Stomach smooth muscle (tissue), 2 donors: ENCODE results near the gene EEA1.

Source experiments
- H3K27ac ChIP-seq: one replicate; pipeline ENCODE4 v1.7.0; 2013; ENCODE audit warnings: mild to moderate bottlenecking, low read length, inconsistent platforms
- H3K27me3 ChIP-seq, 2 donors: one replicate each; pipeline ENCODE4 v1.7.0; 2013; ENCODE audit warnings: low read length in 2 of 2; ENCODE audit not compliant: insufficient read depth in 2 of 2, control insufficient read depth in 1 of 2
- H3K36me3 ChIP-seq, 2 donors: one replicate each; pipeline ENCODE4 v1.7.0; 2013; ENCODE audit warnings: low read length in 2 of 2; ENCODE audit not compliant: control insufficient read depth in 2 of 2, insufficient read depth in 2 of 2
- H3K4me1 ChIP-seq: one replicate; pipeline ENCODE4 v1.7.0; 2013; ENCODE audit warnings: low read length; ENCODE audit not compliant: control insufficient read depth, insufficient read depth
- H3K4me3 ChIP-seq, 2 donors: one replicate each; pipeline ENCODE4 v1.7.0; 2013; ENCODE audit warnings: low read length in 2 of 2
- H3K9ac ChIP-seq, 2 donors: one replicate each; pipeline ENCODE4 v1.7.0; 2013; ENCODE audit warnings: low read length in 2 of 2, mild to moderate bottlenecking in 1 of 2
- H3K9me3 ChIP-seq, 2 donors: one replicate each; pipeline ENCODE4 v1.7.0; 2013; ENCODE audit warnings: low read length in 2 of 2; ENCODE audit not compliant: control insufficient read depth in 2 of 2
- donor health status: healthy.
- donor health status: Pancreatic carcinoma.

Gene EEA1

GRCh38 chr12:92953747-92954146 is 24.7 kb upstream of the EEA1 start:
- no peaks in the 10 kb centered on the region for H3K4me1 ChIP-seq
- no peak overlapping the region for H3K9ac ChIP-seq
- no peak overlapping the region for H3K27ac ChIP-seq
- H3K27me3 ChIP-seq, result no peaks in the 10 kb centered on the region
- H3K4me3 ChIP-seq, result no peak overlapping the region
- H3K36me3 ChIP-seq, result no peaks in the 10 kb centered on the region
- H3K9me3 ChIP-seq, result no peaks in the 10 kb centered on the region

- Histone ChIP-seq H3K27ac (no peak overlapping the region), H3K4me3 (no peak overlapping the region), H3K4me1 (no peaks in the 10 kb centered on the region), H3K27me3 (no peaks in the 10 kb centered on the region), H3K9ac (no peak overlapping the region), H3K9me3 (no peaks in the 10 kb centered on the region), H3K36me3 (no peaks in the 10 kb centered on the region)
Observed at GRCh38 chr12:92952394-92952793, 23.3 kb upstream of the EEA1 start.

GRCh38 chr12:92951006-92951405 is 21.9 kb upstream of the EEA1 start:
- Histone ChIP-seq H3K9me3 (no peaks in the 10 kb centered on the region), H3K36me3 (no peaks in the 10 kb centered on the region), H3K27ac (no peak overlapping the region)

GRCh38 chr12:92950011-92950410 is 20.9 kb upstream of the EEA1 start:
- H3K36me3 ChIP-seq, result no peaks in the 10 kb centered on the region
- H3K9me3 ChIP-seq, result no peaks in the 10 kb centered on the region
- H3K4me1 ChIP-seq, result no peaks in the 10 kb centered on the region
- H3K27ac ChIP-seq, result no peak overlapping the region
- no peaks in the 10 kb centered on the region for H3K27me3 ChIP-seq
- no peak overlapping the region for H3K9ac ChIP-seq
- no peak overlapping the region for H3K4me3 ChIP-seq

More at GRCh38 chr12:92951006-92951405, 21.9 kb upstream of the EEA1 start:
- H3K4me1 ChIP-seq, result no peaks in the 10 kb centered on the region
- H3K4me3 ChIP-seq, result no peak overlapping the region
- H3K27me3 ChIP-seq, result no peaks in the 10 kb centered on the region
- H3K9ac ChIP-seq, result no peak overlapping the region

- H3K4me1 ChIP-seq, result no peaks in the 10 kb centered on the region
- no peaks in the 10 kb centered on the region for H3K27me3 ChIP-seq
- no peak overlapping the region for H3K27ac ChIP-seq
- no peaks in the 10 kb centered on the region for H3K9me3 ChIP-seq
- H3K9ac ChIP-seq, result no peak overlapping the region
- no peak overlapping the region for H3K4me3 ChIP-seq
- no peaks in the 10 kb centered on the region for H3K36me3 ChIP-seq
Observed at GRCh38 chr12:92949466-92949865, 20.4 kb upstream of the EEA1 start.

- Histone ChIP-seq H3K4me1 (peaks cover 4% of the 10 kb centered on the region), H3K27ac (no peak overlapping the region), H3K36me3 (no peaks in the 10 kb centered on the region), H3K9me3 (no peaks in the 10 kb centered on the region), H3K9ac (no peak overlapping the region), H3K4me3 (no peak overlapping the region), H3K27me3 (no peaks in the 10 kb centered on the region)
Observed at GRCh38 chr12:92947589-92948215, 18.6 kb upstream of the EEA1 start.

- Histone ChIP-seq H3K27ac (no peak overlapping the region), H3K4me1 (peaks cover 4% of the 10 kb centered on the region), H3K9me3 (no peaks in the 10 kb centered on the region), H3K27me3 (no peaks in the 10 kb centered on the region), H3K9ac (no peak overlapping the region), H3K36me3 (no peaks in the 10 kb centered on the region), H3K4me3 (no peak overlapping the region)
Observed at GRCh38 chr12:92945659-92946220, 16.6 kb upstream of the EEA1 start.

- Histone ChIP-seq H3K27me3 (no peaks in the 10 kb centered on the region), H3K9ac (no peak overlapping the region), H3K4me3 (no peak overlapping the region), H3K27ac (no peak overlapping the region), H3K9me3 (no peaks in the 10 kb centered on the region), H3K4me1 (peaks cover 4% of the 10 kb centered on the region), H3K36me3 (no peaks in the 10 kb centered on the region)
Observed at GRCh38 chr12:92943482-92944250, 14.6 kb upstream of the EEA1 start.

GRCh38 chr12:92942905-92943304 is 13.8 kb upstream of the EEA1 start:
- H3K4me3 ChIP-seq, result no peak overlapping the region
- H3K9ac ChIP-seq, result no peak overlapping the region
- H3K4me1 ChIP-seq, result peaks cover 4% of the 10 kb centered on the region
- H3K27me3 ChIP-seq, result no peaks in the 10 kb centered on the region
- H3K36me3 ChIP-seq, result no peaks in the 10 kb centered on the region
- H3K27ac ChIP-seq, result no peak overlapping the region
- H3K9me3 ChIP-seq, result no peaks in the 10 kb centered on the region

GRCh38 chr12:92939116-92939515 is 10.0 kb upstream of the EEA1 start:
- Histone ChIP-seq H3K9ac (no peak overlapping the region), H3K9me3 (no peaks in the 10 kb centered on the region), H3K27ac (no peak overlapping the region), H3K36me3 (no peaks in the 10 kb centered on the region), H3K4me1 (peaks cover 4% of the 10 kb centered on the region), H3K4me3 (no peak overlapping the region), H3K27me3 (no peaks in the 10 kb centered on the region)

GRCh38 chr12:92938638-92939037 is 9.5 kb upstream of the EEA1 start:
- H3K4me3 ChIP-seq, result no peak overlapping the region
- no peaks in the 10 kb centered on the region for H3K36me3 ChIP-seq
- peaks cover 4% of the 10 kb centered on the region for H3K4me1 ChIP-seq
- H3K9me3 ChIP-seq, result no peaks in the 10 kb centered on the region
- no peak overlapping the region for H3K27ac ChIP-seq
- no peaks in the 10 kb centered on the region for H3K27me3 ChIP-seq
- no peak overlapping the region for H3K9ac ChIP-seq
